HepG2 (cell line): ENCODE measurements around the gene GPR62. TPM values are rescaled to one million over a fixed set of nuclear protein-coding genes. Genes with fewer than 3 reads are reported as not detected.

Source experiments
- CREBL2 ChIP-seq: sonication (generic); formaldehyde crosslinking; IDR thresholded peaks from 2 replicates; pipeline ENCODE4 v1.8.1; 2023; ENCODE audit warnings: missing genetic modification reagents, mild to moderate bottlenecking, borderline replicate concordance
- DDIT3 ChIP-seq: sonication (generic); formaldehyde crosslinking; IDR thresholded peaks from 2 replicates; pipeline ENCODE4 v1.4.0; 2020; ENCODE audit warnings: mild to moderate bottlenecking, missing genetic modification reagents
- E2F2 ChIP-seq: sonication (generic); formaldehyde crosslinking; IDR thresholded peaks from 2 replicates; pipeline ENCODE4 v1.4.0; 2020; ENCODE audit warnings: missing genetic modification reagents, borderline replicate concordance
- TARDBP ChIP-seq: sonication (generic); formaldehyde crosslinking; IDR thresholded peaks from 2 replicates; pipeline ENCODE4 v1.8.0; 2022; ENCODE audit warnings: mild to moderate bottlenecking, missing genetic modification reagents
- USF2 ChIP-seq, 2 experiments: sonication (generic) in 1 of 2; formaldehyde crosslinking in 1 of 2; IDR thresholded peaks; 2 replicates each; pipeline versions ENCODE4 v1.5.1 to v1.6.1; 2011 to 2020; ENCODE audit warnings: borderline replicate concordance in 1 of 2, low read depth in 1 of 2, low read length in 1 of 2, mild to moderate bottlenecking in 1 of 2, missing genetic modification reagents in 1 of 2, moderate library complexity in 1 of 2
- ZBED4 ChIP-seq: sonication (generic); formaldehyde crosslinking; IDR thresholded peaks from 2 replicates; pipeline ENCODE4 v1.4.0; 2020; ENCODE audit warnings: missing genetic modification reagents, borderline replicate concordance
- ZBTB4 ChIP-seq: sonication (generic); formaldehyde crosslinking; IDR thresholded peaks from 2 replicates; pipeline ENCODE4 v1.4.0; 2020; ENCODE audit warnings: missing genetic modification reagents, mild to moderate bottlenecking, borderline replicate concordance
- polyA plus RNA-seq, 8 experiments: library from polyadenylated mRNA; depleted of rRNA in 3 of 8; stranded (reverse) in 7 of 8; unstranded in 1 of 8; fragments of >200 nt; fragmentation: Illumina TruSeq in 4 of 8; extraction: Trizol in 4 of 8; gene quantifications; 2 replicates each; pipeline versions ENCODE4 v1.2.1 to v1.2.3, GENCODE V29; 2011 to 2016; ENCODE audit warnings: low read depth in 4 of 8, missing spikeins in 1 of 8, mixed read lengths in 1 of 8; ENCODE audit not compliant: insufficient read depth in 1 of 8
- total RNA-seq, 5 experiments: library from RNA; depleted of rRNA; stranded (reverse); fragments of >200 nt; fragmentation: Illumina TruSeq; extraction: Trizol; gene quantifications; 2 replicates each; pipeline ENCODE4 v1.2.3, GENCODE V29; 2016; ENCODE audit warnings: low read depth in 1 of 5

GPR62 gene
- total and polyA plus RNA-seq, 2 of the 13 experiments (the other 11 are each of a cell fraction or from before 2014, with no cell fraction given) = not detected

- TF ChIP-seq ZBTB4 (CRISPR knock-in tag) (no peak), USF2 (IDR thresholded peaks at IDR 0.05; ENCODE audit: low read depth, low read length) (no peak), USF2 (CRISPR knock-in tag; IDR thresholded peaks at IDR 0.05; ENCODE audit: borderline replicate concordance) (no peak), E2F2 (CRISPR knock-in tag) (peak; percentile 57; the same call in 1 of the 2 replicates), ZBED4 (peak; percentile 47; the same call in 1 of the 2 replicates), TARDBP (CRISPR knock-in tag) (peak; percentile 55; the same call in 1 of the 2 replicates), CREBL2 (no peak), DDIT3 (no peak)
Observed at GRCh38 chr3:51982352-51982837, 27.2 kb downstream of the GPR62 start (continued).
